ENCODE results near the gene MDM4. TPM values are rescaled to one million over a fixed set of nuclear protein-coding genes. Genes with fewer than 3 reads are reported as not detected.

Gene MDM4
- total RNA-seq, 1 experiment from 2014 or later, result 42.1 TPM

DNA sequence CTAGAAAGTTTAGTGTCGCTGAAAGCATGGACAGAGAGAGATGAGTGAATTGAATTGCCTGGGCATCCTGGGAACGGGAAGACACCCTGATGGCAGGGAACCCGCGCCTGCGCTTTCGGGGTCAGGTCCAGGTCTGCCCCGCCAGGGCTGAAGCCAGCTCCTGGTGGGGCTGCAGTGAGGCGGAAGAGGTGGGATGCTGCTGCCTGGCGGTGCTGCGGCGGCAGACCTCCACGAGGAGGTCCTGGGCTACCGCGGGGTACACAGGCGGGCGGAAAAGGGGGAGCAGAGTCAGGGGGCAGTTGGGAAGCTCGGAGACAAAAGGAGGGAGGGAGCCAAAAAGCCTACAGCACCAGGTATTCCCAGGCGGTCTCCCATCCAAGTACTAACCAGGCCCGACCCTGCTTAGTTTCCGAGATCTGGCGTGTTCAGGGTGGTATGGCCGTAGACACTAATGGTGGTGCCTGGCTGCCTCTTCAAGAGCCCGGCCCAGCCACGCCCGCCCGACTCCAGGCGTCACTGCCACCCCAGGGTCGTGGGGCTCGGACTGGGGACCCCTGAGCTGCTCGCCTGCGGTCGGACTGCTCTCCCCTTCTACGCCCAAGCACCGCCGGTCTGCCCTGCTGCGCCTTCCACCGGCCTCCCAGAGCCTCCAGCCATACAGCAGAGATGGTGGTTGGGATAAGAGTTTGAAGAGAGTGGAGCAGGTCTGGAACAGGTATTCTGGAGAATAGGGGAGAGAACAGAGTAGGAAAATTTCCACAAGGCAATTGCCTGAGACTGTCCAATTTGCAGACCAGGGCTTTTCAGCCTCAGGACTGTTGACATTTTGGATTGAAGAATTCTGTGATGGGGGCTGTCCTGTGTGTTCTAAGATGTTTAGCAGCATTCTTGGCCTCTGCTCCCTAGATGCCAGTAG is 46.1 kb downstream of the MDM4 start:
- Histone ChIP-seq H3K9me3 (ENCODE audit: control insufficient read depth, insufficient read depth, low read depth, low read length) (no peaks in the 10 kb centered on the region), H3K27ac (ENCODE audit: low read length) (no peak overlapping the region), H3K4me3 (ENCODE audit: low read depth in 2 of 2, low read length in 2 of 2) (no peak overlapping the region), H3K27me3 (ENCODE audit: control insufficient read depth, insufficient read depth, low read length) (no peaks in the 10 kb centered on the region), H3K36me3 (ENCODE audit: control insufficient read depth, insufficient read depth, low read length) (no peaks in the 10 kb centered on the region), H3K4me1 (ENCODE audit: control insufficient read depth, insufficient read depth, low read length) (peaks cover 15% of the 10 kb centered on the region)
- ATAC-seq, result no peak
- TF ChIP-seq CTCF (IDR thresholded peaks at IDR 0.05), result no peak
- no peak for TF ChIP-seq TCF7L2 (IDR thresholded peaks at IDR 0.05; ENCODE audit: low read depth, low read length)
- no peak for TF ChIP-seq REST (IDR thresholded peaks at IDR 0.05; ENCODE audit: insufficient read depth in 1 of 2, low read depth in 2 of 2, low read length in 1 of 2)
- no peak for DNase-seq (ENCODE audit: low read depth, low spot score)
- CTCF ChIA-PET, result no interaction called here
- in situ Hi-C loops (cut with HindIII; ENCODE audit: low pct_unique_long_range_greater_than_20kb, low sequenced_read_pairs), result no loop called here
- POLR2A ChIA-PET, result interaction anchor here (0.6 to 0.7 kb wide), 2 partner anchors 46 to 231 kb away, joined by 3 to 5 read pairs; partner anchors contain the start of gene MDM4
- intact Hi-C loops (cut with micrococcal nuclease; ENCODE audit: unreplicated experiment), result loop anchor here (10.0 kb wide), 1 partner anchor 382 kb away; no protein-coding TSS in a partner anchor
- no TSS peak for BruUV-seq (replicated peaks)

DNA sequence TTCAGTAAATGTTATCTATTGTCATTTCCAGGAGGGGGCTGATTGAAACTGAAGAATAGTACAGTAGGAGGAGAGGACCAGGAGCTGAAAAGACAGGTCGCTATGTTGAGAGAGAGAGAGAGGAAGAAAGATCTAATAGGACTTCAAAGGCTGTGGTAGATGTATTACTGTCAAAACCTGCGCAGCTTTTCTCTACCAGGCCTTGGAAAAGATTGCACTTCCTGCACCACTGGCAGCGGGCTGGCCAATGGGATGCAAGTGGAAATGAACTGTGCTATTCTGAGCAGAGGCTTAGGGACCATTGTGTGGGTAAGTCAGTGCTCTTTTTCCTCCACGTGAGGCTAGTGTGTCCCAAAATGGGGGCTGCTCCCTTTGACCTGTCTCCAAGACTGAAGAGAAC is 47.1 kb downstream of the MDM4 start:
- Histone ChIP-seq H3K4me1 (ENCODE audit: control insufficient read depth, insufficient read depth, low read length) (peaks cover 15% of the 10 kb centered on the region), H3K4me3 (ENCODE audit: low read depth in 2 of 2, low read length in 2 of 2) (no peak overlapping the region), H3K9me3 (ENCODE audit: control insufficient read depth, insufficient read depth, low read depth, low read length) (no peaks in the 10 kb centered on the region), H3K27me3 (ENCODE audit: control insufficient read depth, insufficient read depth, low read length) (no peaks in the 10 kb centered on the region), H3K36me3 (ENCODE audit: control insufficient read depth, insufficient read depth, low read length) (no peaks in the 10 kb centered on the region), H3K27ac (ENCODE audit: low read length) (no peak overlapping the region)
- intact Hi-C loops (cut with micrococcal nuclease; ENCODE audit: unreplicated experiment), result loop anchor here (10.0 kb wide), 1 partner anchor 381 kb away; no protein-coding TSS in a partner anchor
- DNase-seq (ENCODE audit: low read depth, low spot score) (no peak), ATAC-seq (no peak)
- in situ Hi-C loops (cut with HindIII; ENCODE audit: low pct_unique_long_range_greater_than_20kb, low sequenced_read_pairs), result no loop called here
- BruUV-seq (replicated peaks), result no TSS peak
- CTCF ChIA-PET, result interaction anchor here (0.5 to 3.9 kb wide), 2 partner anchors 239 to 244 kb away, joined by 3 to 61 read pairs; no protein-coding TSS in a partner anchor
- POLR2A ChIA-PET, result interaction anchor here (0.6 kb wide), 1 partner anchor 184 kb away, joined by 3 read pairs; no protein-coding TSS in a partner anchor
- no peak for TF ChIP-seq CTCF (IDR thresholded peaks at IDR 0.05)
- TF ChIP-seq TCF7L2 (IDR thresholded peaks at IDR 0.05; ENCODE audit: low read depth, low read length), result no peak
- TF ChIP-seq POLR2AphosphoS5 (IDR thresholded peaks at IDR 0.05; ENCODE audit: low read depth, low read length), result no peak
- no peak for TF ChIP-seq SIN3A (IDR thresholded peaks at IDR 0.05; ENCODE audit: borderline replicate concordance, insufficient read depth, low read depth, low read length)
- TF ChIP-seq REST (IDR thresholded peaks at IDR 0.05; ENCODE audit: insufficient read depth in 1 of 2, low read depth in 2 of 2, low read length in 1 of 2), result no peak
